SU-DHL-6 (cell line): Measurements from ENCODE around the gene KSR1.

ENCODE experiments used
- CTCF ChIP-seq: fragments of 200-600 bp; sonication (generic); IDR thresholded peaks from one replicate; pipeline ENCODE4 v1.5.1; 2017; ENCODE audit warnings: antibody characterized with exemption, mild to moderate bottlenecking, low read length, moderate library complexity; ENCODE audit not compliant: insufficient read depth, poor library complexity, severe bottlenecking
- EZH2phosphoT487 ChIP-seq: fragments of 200-600 bp; sonication (generic), shearing (Covaris generic); conservative IDR thresholded peaks from 2 replicates; pipeline ENCODE4 v1.6.1; 2018; ENCODE audit warnings: mild to moderate bottlenecking, antibody characterized with exemption, low read length, moderate library complexity, mixed read lengths

GRCh38 chr17:27621942-27622559, 165.8 kb downstream of the KSR1 start:
- TF ChIP-seq CTCF (no peak), EZH2phosphoT487 (no peak)
